ENCODE data around the gene ZBTB7B.

ZBTB7B gene

DNA sequence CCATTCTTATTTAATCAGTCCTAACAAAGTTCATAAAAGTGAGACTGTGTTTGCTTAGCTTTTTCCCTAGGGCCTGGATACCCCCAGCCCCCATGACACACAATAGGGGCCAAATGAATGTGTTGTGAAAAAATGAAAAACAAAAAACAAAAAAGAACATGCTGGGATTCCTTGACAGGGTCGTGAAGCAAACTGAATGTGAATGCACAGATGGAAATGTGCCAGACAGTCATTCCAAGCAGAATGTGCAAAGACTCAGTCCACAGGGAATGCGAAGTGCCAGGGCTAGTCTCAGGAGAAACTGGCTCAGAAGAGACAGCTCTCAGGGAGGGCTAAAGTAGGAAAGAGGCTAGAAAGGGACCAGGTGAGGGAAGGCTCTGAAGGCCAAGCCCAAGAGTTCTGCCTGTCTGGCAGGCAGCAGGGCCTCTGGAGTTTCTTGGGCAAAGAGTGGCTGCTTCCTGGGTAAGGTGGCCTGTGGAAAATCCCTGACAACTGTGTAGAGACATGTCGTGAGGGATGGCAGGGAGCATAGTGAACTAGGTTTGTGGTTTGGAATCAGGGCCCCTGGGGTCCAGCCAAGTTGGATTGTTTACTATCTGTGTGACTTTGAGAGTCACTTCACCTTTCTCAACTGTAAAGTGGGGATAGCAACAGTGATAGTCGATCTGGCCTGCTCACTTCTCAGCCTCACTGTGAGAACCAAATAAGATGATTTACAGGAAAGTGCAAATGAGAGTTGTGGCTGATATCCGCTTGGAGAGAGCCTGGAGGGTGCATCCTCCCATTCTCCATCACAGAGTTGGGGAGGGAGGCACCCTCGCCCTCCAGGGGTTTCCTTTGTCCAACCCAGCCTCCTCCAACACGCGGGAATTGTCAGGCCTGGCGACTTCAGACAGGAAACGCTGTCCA lies 47.3 kb downstream of the ZBTB7B start (continued):
- peak; percentile 86 for TF ChIP-seq ZNF366 (tag by site-specific recombination; conservative IDR thresholded peaks at IDR 0.05)
- 0 out of 2 replicates have a peak, but pooled peaks have one; percentile 87 for TF ChIP-seq ZXDB (tag by site-specific recombination; IDR thresholded peaks at IDR 0.05)

GRCh38 chr1:155050560-155051341 lies 48.1 kb downstream of the ZBTB7B start, which contains the start of gene ADAM15:
ADAM15 (plus strand) TSS chr1:155051316; CDS start chr1:155051387, 71 bp downstream.
- Histone ChIP-seq H3K27ac (ENCODE audit: extremely low read depth, low read depth, low read length) (peak within 1 kb of the TSS; percentile 78; the same call in 1 of the 2 replicates), H3K9me3 (ENCODE audit: control insufficient read depth, insufficient read depth, low read depth, low read length) (no peaks in the 10 kb centered on the region), H3K36me3 (ENCODE audit: control insufficient read depth in 2 of 2, insufficient read depth in 1 of 2, low read length in 2 of 2) (peaks cover 0 to 20% of the 10 kb centered on the region in 2 experiments; a peak in 1 of 3 replicates), H3K4me3 (ENCODE audit: low read depth, low read length) (peak within 1 kb of the TSS; percentile 66), H3K4me1 (ENCODE audit: control insufficient read depth, insufficient read depth, low read length) (peaks cover 9% of the 10 kb centered on the region)
- ChIA-PET CTCF (interaction anchor here (0.6 to 3.6 kb wide), 26 partner anchors 9 to 822 kb away, joined by 3 to 32 read pairs (median 4); partner anchors contain the start of genes PBXIP1 and ZBTB7B), POLR2A (interaction anchor here (0.6 to 1.6 kb wide), 19 partner anchors 9 to 390 kb away, joined by 3 to 10 read pairs (median 4); partner anchors contain the start of genes EFNA3, FLAD1, KRTCAP2 and PBXIP1)
- TF ChIP-seq, protein P1, sequence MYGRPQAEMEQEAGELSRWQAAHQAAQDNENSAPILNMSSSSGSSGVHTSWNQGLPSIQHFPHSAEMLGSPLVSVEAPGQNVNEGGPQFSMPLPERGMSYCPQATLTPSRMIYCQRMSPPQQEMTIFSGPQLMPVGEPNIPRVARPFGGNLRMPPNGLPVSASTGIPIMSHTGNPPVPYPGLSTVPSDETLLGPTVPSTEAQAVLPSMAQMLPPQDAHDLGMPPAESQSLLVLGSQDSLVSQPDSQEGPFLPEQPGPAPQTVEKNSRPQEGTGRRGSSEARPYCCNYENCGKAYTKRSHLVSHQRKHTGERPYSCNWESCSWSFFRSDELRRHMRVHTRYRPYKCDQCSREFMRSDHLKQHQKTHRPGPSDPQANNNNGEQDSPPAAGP (tag by site-specific recombination; IDR thresholded peaks at IDR 0.05): peak; percentile 83
- peak; percentile 87; the same call in 1 of the 2 replicates for TF ChIP-seq ZNF660 (tag by site-specific recombination; IDR thresholded peaks at IDR 0.05)
- TF ChIP-seq KLF9 (tag by site-specific recombination; IDR thresholded peaks at IDR 0.05; ENCODE audit: low read depth): peak; percentile 94
- no peak for TF ChIP-seq ZNF10 (tag by site-specific recombination; IDR thresholded peaks at IDR 0.05)
- peak; percentile 75 for TF ChIP-seq ZBTB7A (tag by site-specific recombination; IDR thresholded peaks at IDR 0.05; ENCODE audit: low read depth)
- peak; percentile 64; the same call in 1 of the 2 replicates for TF ChIP-seq GLIS2 (tag by site-specific recombination; IDR thresholded peaks at IDR 0.05)
- TF ChIP-seq ZNF394 (tag by site-specific recombination; IDR thresholded peaks at IDR 0.05; ENCODE audit: borderline replicate concordance): peak; percentile 53; the same call in 1 of the 2 replicates
- TF ChIP-seq ZNF404 (tag by site-specific recombination; IDR thresholded peaks at IDR 0.05): no peak
- peak; percentile 65; the same call in 1 of the 2 replicates for TF ChIP-seq TRIM28 (IDR thresholded peaks at IDR 0.05; ENCODE audit: borderline replicate concordance, low read length)
- TF ChIP-seq ZFHX2 (tag by site-specific recombination; conservative IDR thresholded peaks at IDR 0.05): peak; percentile 97
- TF ChIP-seq ZNF747 (tag by site-specific recombination; IDR thresholded peaks at IDR 0.05): no peak
- peak; percentile 73 for TF ChIP-seq ZNF335 (tag by site-specific recombination; conservative IDR thresholded peaks at IDR 0.05)
- peak; percentile 100 for TF ChIP-seq ZNF2 (tag by site-specific recombination; IDR thresholded peaks at IDR 0.05)
- TF ChIP-seq, protein P2, sequence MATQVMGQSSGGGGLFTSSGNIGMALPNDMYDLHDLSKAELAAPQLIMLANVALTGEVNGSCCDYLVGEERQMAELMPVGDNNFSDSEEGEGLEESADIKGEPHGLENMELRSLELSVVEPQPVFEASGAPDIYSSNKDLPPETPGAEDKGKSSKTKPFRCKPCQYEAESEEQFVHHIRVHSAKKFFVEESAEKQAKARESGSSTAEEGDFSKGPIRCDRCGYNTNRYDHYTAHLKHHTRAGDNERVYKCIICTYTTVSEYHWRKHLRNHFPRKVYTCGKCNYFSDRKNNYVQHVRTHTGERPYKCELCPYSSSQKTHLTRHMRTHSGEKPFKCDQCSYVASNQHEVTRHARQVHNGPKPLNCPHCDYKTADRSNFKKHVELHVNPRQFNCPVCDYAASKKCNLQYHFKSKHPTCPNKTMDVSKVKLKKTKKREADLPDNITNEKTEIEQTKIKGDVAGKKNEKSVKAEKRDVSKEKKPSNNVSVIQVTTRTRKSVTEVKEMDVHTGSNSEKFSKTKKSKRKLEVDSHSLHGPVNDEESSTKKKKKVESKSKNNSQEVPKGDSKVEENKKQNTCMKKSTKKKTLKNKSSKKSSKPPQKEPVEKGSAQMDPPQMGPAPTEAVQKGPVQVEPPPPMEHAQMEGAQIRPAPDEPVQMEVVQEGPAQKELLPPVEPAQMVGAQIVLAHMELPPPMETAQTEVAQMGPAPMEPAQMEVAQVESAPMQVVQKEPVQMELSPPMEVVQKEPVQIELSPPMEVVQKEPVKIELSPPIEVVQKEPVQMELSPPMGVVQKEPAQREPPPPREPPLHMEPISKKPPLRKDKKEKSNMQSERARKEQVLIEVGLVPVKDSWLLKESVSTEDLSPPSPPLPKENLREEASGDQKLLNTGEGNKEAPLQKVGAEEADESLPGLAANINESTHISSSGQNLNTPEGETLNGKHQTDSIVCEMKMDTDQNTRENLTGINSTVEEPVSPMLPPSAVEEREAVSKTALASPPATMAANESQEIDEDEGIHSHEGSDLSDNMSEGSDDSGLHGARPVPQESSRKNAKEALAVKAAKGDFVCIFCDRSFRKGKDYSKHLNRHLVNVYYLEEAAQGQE (tag by site-specific recombination; IDR thresholded peaks at IDR 0.05): peak; percentile 92
- TF ChIP-seq ZBTB8A (tag by site-specific recombination; IDR thresholded peaks at IDR 0.05): peak; percentile 92
- peak; percentile 63 for TF ChIP-seq ZBTB6 (tag by site-specific recombination; IDR thresholded peaks at IDR 0.05)
- TF ChIP-seq ZNF530 (tag by site-specific recombination; IDR thresholded peaks at IDR 0.05; ENCODE audit: low read depth): no peak
- peak; percentile 91 for TF ChIP-seq ZNF121 (tag by site-specific recombination; IDR thresholded peaks at IDR 0.05)
- peak; percentile 97 for TF ChIP-seq HIC1 (tag by site-specific recombination; IDR thresholded peaks at IDR 0.05)
- TF ChIP-seq, protein P3, sequence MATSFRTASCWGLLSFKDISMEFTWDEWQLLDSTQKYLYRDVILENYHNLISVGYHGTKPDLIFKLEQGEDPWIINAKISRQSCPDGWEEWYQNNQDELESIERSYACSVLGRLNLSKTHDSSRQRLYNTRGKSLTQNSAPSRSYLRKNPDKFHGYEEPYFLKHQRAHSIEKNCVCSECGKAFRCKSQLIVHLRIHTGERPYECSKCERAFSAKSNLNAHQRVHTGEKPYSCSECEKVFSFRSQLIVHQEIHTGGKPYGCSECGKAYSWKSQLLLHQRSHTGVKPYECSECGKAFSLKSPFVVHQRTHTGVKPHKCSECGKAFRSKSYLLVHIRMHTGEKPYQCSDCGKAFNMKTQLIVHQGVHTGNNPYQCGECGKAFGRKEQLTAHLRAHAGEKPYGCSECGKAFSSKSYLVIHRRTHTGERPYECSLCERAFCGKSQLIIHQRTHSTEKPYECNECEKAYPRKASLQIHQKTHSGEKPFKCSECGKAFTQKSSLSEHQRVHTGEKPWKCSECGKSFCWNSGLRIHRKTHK (tag by site-specific recombination; IDR thresholded peaks at IDR 0.05): no peak
- TF ChIP-seq ZNF76 (tag by site-specific recombination; IDR thresholded peaks at IDR 0.05; ENCODE audit: borderline replicate concordance, low read depth): peak; percentile 77
- TF ChIP-seq ZNF792 (tag by site-specific recombination; IDR thresholded peaks at IDR 0.05): no peak

Data from HEK293 (cell line).